Choroid plexus epithelial cell (primary cell): ENCODE measurements around the gene TBC1D5.
"Not testable (repeated sequence)": the region's sequence is repeated elsewhere in the genome, so short reads cannot be mapped to it uniquely, and the experiment has no call there.

Experiments
- DNase-seq: peaks from one replicate; pipeline ENCODE4 v3.0.0-alpha.2; 2010; ENCODE audit warnings: low read depth
- H3K4me3 ChIP-seq: 2 replicates; pipeline ENCODE4 v1.5.1; 2011; ENCODE audit warnings: low read depth, mild to moderate bottlenecking, control low read depth, low read length, moderate library complexity
- CTCF ChIP-seq: conservative IDR thresholded peaks from 2 replicates; pipeline ENCODE4 v1.5.1; 2011; ENCODE audit warnings: low read depth, mild to moderate bottlenecking, control low read depth, inconsistent platforms, low read length, moderate library complexity

The TBC1D5 gene

GRCh38 chr3:17505856-17506255 lies 236.6 kb downstream of the TBC1D5 start:
- H3K4me3 ChIP-seq: no peak overlapping the region
- TF ChIP-seq CTCF: no peak
- DNase-seq: peak; percentile 57

- no peak overlapping the region for H3K4me3 ChIP-seq
- DNase-seq: no peak
- no peak for TF ChIP-seq CTCF
Measured at GRCh38 chr3:17501745-17502144, 240.7 kb downstream of the TBC1D5 start.

GRCh38 chr3:17500618-17501017 lies 241.8 kb downstream of the TBC1D5 start:
- TF ChIP-seq CTCF: no peak
- no peak overlapping the region for H3K4me3 ChIP-seq
- DNase-seq: peak; percentile 38

GRCh38 chr3:17494117-17494809 lies 248.2 kb downstream of the TBC1D5 start:
- H3K4me3 ChIP-seq: no peak overlapping the region
- DNase-seq: no peak
- no peak for TF ChIP-seq CTCF

- H3K4me3 ChIP-seq: no peak overlapping the region
- peak; percentile 88 for DNase-seq
Measured at GRCh38 chr3:17491601-17492000, 250.8 kb downstream of the TBC1D5 start.

GRCh38 chr3:17491190-17491589 lies 251.2 kb downstream of the TBC1D5 start:
- H3K4me3 ChIP-seq, DNase-seq: not testable (repeated sequence)

More at GRCh38 chr3:17491601-17492000, 250.8 kb downstream of the TBC1D5 start:
- no peak for TF ChIP-seq CTCF

GRCh38 chr3:17489139-17489538 lies 253.3 kb downstream of the TBC1D5 start:
- no peak for TF ChIP-seq CTCF
- peak; percentile 34 for DNase-seq
- no peak overlapping the region for H3K4me3 ChIP-seq
